HG02870 (cell line): ENCODE measurements around the gene PLXNB1.

Source experiments
- ATAC-seq: cut with Tn5 transposase; IDR thresholded peaks from one replicate; pipeline ENCODE4 v1.9.1; 2021; ENCODE audit warnings: mild to moderate bottlenecking, moderate library complexity; ENCODE audit not compliant: unreplicated experiment

Gene PLXNB1

DNA sequence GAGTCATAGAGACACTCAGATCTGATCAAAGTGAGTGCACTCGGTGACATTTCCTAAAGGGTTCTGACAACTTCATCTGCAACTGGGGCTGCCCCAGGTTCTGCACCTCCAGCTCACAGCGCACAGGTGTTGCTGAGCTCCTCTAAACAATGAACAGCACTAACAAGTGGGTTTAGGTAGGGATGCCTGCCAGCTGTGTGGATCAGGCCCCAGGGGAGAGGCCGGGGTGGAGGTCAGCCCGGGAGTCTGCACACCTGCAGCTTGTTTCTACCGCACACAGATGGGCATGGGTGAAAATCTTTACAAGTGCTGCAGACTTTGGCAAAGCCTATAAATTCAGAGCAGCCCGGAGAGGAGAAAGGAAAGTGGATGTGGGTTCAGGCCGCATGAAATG lies 57.5 kb downstream of the PLXNB1 start:
- no peak for ATAC-seq

DNA sequence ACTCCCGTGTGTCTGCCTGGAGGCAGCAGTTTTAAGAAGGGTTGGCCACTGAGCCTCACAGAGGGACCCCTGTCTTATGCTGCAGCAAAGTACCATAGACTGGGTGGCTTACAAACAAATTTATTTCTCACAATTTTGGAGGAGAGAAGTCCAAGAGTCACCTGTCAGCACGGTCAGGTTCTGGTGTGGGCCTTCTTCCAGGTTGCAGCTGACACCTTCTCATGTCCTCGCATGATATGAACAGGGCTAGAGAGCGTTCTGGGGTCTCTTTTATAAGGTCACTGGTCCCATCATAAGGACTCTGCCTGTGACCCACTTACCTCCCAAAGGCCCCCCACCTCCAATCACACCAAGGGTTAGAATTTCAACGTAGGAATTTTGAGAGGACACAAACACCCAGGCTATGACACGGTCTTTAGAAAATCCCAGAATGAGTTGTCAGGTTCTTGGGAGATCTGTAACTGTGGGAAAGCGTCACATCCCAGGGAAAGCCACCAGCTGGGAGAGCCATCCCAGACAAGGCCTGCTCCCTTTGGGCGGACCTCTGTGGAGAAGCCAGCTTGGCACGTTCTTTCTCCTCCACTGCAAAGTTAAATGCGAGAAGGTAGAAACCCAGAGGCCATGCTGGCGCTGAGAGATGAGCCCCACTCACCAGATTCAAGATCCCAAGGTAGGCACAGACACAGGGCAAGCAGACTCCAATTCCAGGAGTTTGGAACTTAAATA lies 58.1 kb downstream of the PLXNB1 start, which contains the start of gene FBXW12:
TSS of gene FBXW12 (plus strand) at position 569 of the 726 bp plus-strand sequence. CDS start 549 bp downstream, outside the sequence.
- ATAC-seq: no peak

DNA sequence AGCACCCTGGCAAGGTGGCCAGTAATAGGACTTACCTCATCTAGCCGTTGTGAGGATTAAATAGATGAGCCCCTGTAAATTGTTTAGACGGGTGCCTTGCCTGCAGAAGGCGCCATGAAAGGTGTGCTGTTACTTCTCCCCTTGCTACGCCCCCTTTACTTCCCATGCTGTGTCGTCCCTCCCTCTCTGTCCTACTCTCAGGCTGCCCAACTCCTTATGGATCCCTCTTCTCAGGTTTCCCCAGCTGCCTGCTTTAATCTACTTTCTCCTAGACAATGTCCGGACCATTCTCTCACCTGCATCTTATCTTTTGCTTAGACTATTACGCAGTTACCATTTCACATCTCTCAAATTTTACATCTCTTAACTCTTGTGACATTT lies 59.6 kb downstream of the PLXNB1 start:
- no peak for ATAC-seq

DNA sequence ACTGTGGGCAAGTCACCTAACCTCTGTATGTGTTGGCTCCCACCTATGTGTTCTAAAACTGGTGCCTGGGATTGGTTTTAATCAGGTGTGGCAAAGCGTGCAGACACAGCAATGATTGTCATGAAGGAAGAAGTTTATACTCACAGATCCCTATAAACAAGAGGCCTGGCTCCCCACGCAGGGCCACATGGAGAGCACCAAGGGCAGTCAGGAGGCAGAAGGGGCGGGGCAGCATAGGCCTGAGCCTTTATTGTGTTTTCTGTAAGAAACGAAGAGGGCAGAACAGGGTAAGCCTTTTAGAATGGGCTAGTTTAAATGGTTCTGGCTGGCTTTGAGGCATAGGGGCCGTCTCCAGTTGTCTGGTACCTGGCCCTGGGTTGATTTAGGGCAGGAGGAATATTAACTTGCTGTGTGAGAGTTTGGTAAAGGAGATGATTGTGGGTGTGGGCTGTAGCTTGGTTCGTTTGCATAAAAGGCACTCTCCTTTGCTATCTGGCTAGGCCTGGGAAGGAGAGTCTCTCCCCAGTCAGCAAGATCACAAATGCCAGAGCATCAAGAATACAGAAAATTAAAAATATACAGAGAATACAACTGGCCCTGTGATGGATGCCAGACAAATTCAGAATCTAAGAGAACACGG lies 60.1 kb downstream of the PLXNB1 start:
- ATAC-seq: no peak

DNA sequence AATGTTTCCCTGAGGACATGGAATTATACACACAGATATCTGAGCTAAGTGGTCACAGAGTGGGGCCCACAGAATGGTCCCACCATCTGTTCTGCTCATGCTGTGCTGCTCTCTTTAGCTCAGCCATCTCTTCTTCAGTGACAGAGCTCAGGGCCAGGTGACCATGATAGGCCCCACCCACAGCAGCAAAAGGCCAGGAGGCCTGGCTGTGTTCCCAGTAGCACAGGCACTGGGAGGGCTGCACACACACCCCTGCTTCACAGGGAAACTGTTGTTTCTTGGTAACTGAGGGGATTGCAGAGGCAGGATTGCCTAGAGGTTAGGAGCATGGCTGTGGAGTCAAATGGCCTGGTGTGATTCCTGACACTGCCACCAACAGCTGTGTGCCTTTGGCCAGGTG lies 62.7 kb downstream of the PLXNB1 start:
- no peak for ATAC-seq

DNA sequence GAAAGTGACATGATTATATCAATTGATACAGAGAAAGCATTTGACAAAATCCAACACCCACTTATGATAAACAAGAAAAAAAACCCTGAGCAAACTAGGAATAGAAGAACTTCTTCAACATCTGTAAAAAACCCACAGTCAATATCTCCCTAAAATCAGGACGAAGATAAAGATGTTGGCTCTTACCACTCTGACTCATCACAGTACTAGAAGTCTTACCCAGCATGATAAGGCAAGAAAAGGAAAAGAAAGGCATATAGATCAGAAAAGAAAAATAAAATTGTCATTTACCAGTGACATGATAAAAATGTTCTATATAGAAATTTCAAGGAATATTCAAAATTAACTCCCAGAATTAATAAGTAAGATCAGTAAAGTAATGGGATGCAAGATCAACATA lies 65.0 kb downstream of the PLXNB1 start:
- ATAC-seq: no peak

DNA sequence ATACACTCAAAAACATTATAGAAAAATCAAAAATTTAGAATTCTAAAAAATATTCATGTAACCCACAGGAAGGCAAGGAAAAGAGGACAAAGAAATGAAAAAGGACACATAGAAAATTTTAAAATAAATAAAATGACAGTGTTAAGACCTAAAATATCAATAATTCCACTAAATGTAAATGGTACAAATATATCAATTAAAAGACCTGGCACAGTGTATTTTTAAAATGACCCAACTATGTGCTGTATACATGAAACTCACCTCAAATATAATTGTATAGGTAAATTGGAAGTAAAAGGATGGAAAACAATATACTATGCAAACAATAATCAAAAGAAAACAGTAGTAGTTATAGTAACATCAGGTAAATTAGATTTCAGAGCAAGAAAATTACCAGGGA lies 68.0 kb downstream of the PLXNB1 start:
- ATAC-seq: no peak

DNA sequence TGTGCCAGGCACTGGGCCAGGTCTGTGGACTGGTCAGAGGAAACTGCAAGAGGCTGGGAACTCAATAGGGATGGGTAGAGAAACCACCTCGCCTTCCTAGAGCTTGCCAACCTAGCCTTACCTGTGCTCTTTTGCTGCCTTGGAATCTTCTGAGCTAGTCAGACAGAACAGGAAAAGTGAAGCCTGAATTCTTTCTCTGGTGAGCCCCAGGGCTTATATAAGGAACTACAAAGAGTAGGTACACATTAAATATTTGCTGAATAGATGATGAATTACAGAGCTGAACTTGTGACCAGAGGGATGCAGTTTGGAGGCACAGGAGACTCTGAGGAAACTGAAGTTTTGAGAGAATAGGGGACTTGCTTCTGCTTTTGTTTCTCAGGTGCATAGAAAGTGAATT lies 73.5 kb downstream of the PLXNB1 start:
- no peak for ATAC-seq

DNA sequence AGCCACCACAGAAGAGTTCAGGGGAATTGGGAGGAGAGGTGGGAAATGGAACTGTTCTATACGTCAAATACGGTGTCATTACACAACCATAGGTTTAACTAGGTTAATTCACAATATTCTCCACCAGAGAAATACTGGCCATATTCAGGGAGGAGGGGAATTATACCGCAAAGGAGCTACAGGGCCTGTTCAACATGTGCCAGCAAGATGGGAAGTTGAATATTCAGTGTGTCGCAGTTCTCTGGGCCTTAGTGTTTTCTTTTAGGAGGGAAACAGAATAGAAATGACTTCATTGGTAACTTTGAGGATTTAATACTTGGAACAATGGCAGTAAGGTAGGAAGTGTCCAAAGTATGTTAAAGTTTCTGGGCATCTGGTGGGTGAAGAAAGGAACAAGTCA lies 75.9 kb downstream of the PLXNB1 start:
- ATAC-seq: no peak
